ENCODE results near the gene SLC26A8.
"Not testable (repeated sequence)": the region's sequence is repeated elsewhere in the genome, so short reads cannot be mapped to it uniquely, and the experiment has no call there.

The SLC26A8 gene

GRCh38 chr6:36000451-36000850, 24.0 kb downstream of the SLC26A8 start:
- DNase-seq: no peak

DNA sequence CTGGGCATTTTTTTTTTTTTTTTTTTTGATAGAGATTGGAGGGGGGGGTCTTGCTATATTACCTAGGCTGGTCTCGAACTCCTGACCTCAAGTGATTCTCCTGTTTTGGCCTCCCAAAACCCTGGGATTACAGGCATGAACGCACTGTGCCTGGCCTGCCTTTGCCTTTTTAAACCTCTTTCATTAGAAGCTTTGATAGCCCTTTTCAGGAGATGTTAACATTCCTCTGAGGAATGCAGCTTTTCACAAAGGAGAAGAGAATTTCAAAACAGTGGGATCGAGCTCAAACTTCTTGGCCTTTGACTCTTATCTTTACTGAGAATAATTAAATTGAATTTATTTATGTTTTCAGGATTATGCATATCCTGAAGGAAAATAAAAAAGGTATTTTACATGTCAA, 31.3 kb downstream of the SLC26A8 start:
- DNase-seq: no peak

GRCh38 chr6:35988047-35988446, 36.4 kb downstream of the SLC26A8 start:
- not testable (repeated sequence) for DNase-seq

DNA sequence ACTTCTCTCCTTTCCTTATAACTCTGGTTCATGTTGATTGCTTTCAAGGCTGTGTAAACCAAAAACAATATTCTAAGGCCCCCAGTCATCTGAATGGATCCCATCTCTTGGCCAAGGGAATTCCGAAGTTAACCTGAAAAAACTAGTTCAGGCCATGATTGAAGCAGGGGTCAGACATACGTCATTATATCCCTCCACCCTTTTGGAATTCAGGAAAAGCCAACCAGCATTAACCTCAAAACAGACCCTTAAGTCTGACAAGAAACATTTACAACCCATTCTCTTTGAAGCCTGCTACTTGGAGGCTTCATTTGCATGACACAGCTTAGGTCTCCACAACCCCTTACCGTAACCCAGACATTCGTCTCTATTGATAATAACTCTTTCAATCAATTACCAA, 39.7 kb downstream of the SLC26A8 start:
- no peak for DNase-seq

- peak; percentile 9 for DNase-seq
These were observed 43.3 kb downstream of the SLC26A8 start for GRCh38 chr6:35980991-35981645.

- not testable (repeated sequence) for DNase-seq
These were observed 44.3 kb downstream of the SLC26A8 start for GRCh38 chr6:35980126-35980525.

GRCh38 chr6:35977308-35977707, 47.1 kb downstream of the SLC26A8 start:
- no peak for DNase-seq

DNA sequence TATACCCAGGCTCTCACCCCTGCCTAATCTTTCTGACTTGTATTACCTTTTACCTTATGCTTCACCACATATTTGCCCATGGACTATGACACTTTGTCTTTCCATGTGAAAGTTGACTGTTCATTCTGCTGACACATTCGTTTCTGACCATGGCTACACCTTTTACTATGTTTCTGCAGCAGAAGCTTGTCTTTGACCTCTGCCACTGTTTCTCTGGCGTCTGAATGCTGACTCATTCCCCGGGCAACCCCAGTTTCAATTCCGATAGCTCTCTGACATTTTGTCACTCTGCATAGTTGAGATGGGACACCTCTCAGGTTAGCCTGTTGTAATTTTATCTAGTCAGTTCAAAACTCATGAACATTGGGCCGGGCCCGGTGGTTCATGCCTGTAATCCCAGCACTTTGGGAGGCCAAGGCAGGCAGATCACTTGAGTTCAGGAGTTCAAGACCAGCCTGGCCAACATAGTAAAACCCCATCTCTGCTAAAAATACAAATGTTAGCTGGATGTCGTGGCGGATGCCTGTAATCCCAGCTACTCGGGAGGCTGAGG, 50.7 kb downstream of the SLC26A8 start:
- no peak for DNase-seq

DNA sequence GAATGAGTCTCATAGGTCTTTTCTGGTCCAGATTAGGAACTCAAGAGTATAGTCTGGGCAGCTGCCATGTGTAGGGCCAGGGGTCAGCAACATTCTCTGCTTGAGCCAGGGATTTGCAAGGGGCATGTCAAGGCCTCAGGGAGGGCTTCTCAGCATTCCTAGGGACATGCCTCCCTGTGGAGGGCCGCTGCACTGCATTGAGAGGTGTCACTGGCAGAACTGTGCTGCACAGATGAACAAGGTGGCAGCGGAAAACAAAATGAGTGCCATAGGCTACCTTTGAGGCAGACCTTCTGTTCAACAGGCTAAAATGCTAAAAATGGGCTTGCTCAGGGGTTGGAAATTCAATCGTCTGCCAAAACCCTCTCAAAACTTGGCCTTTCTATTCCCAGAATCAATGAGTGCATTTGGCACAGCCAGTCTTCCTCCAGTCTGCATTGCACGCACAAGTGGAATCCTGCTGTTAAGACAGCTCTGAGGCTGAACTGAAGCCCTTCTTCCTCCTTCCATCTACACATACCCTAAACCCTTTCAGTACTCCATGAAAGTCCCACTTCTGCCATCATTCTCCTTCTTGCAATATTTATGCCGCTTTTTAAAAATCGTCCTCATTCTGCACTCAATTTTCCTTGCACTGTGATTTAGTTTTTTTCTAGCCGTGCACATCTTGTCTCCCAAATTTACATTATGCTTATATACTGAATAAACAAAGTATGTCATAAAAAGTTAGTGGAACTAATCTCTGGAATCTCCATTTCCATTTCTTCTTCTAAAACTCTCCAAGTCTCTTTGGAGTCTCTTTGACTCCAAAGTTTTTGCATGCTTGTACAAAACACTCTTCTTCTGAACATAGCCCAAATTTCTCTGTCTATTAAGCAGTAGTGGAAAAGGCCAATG, 51.7 kb downstream of the SLC26A8 start:
- DNase-seq: no peak

- DNase-seq: no peak
These were observed 54.3 kb downstream of the SLC26A8 start for GRCh38 chr6:35970181-35970580.

DNA sequence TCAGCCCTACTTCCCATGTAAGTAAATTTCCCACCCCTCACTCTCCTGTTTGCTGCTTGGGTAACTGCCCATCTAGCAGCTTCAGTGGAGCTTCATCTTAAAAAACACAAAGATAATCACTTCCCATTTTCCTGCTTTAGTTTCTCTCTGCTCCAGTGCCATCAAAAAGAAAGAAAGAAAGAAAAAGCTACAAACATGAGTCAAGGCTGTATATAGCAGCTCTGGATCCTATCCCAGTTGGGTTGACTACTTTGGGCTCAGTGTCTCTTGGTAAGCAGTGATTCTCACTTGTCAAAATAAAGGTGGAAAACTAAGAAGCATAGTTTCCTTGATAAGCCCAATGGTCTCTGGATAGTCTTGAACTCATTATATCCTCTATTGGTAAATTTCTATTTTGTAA, 54.8 kb downstream of the SLC26A8 start:
- DNase-seq: no peak

- DNase-seq: no peak
These were observed 55.6 kb downstream of the SLC26A8 start for GRCh38 chr6:35968821-35969220.

DNA sequence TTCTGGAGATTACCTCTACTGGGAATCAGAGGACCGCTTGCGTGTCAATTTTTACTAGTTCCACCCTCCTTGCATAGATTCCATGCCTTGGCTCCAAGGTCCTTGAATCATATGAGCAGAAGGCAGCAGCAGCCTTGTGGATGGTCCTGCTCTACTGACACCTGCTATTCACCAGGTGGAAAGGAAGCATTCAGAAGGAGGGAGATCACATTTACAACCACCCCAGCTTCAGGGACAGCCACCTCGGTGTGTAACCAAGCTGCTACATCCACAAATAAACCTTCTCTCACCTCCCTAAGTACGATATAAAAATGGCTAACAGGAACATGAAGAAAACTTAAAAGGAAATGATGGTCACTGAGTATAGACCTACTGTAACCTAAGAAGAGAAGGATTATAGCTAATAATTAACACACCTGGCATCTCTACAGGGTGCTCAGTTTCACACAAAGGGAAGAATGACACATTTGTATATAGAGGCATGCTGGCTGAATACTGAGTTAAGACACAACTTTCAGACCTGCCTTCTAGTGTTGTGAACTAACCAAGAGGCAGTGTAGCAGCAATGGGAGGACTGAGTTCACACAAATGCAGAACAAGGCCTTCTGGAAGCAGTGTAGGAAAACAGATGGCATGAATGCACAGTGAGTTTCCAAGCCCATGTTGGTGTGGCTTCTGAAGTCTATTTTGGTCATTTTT, 57.2 kb downstream of the SLC26A8 start:
- DNase-seq: no peak

DNA sequence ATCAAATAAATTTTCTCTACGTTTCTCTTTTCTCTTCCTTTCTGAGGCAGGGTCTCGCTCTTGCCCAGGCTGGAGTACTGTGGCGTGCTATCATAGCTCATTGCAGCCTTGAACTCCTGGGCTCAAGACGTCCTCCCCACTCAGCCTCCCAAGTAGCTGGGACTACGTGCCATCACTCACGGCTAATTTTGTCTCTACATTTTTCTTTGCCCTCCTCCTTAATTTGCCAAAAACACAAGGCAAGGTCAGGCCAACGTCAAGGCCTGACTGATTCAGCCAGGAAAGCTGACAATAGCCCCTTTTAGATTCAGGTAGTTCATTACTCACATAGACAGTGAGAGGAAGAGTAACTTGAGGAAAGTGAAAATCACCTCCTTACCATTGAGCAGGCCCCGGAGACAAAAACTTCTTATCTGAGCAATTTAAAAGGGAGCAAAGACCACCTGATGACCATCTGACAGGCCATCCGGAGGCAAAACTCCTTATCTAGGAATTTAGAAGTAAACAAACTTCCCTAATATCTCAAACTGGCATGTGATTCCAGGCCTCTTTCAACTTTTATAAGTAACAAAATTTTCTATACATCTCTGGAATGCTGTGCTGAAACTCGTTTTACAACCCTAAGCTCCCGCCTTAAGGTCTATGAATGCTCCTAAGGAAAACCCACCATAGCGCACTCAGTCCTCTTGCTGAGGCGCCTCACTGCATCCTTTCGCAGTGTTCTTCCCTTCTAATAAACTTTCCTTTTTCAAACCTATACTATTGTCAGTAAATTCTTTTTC, 61.5 kb downstream of the SLC26A8 start:
- no peak for DNase-seq

- no peak for DNase-seq
These were observed 64.3 kb downstream of the SLC26A8 start for GRCh38 chr6:35960187-35960586.

DNA sequence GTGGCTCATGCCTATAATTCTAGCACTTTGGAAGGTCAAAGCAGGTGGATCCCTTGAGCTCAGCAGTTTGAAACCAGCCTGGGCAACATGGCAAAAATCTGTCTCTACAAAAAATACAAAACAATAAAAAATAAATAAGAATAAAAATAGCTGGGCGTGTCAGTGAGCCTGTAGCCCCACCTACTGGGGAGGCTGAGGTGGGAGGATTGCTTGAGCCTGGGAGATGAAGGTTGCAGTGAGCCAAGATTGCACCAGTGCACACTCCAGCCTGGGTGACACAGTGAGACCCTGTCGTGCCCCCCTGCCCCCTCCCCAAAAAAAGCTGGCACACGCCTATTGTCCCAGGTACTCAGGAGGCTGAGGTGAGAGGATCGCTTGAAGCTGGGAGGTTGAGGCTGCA, 68.5 kb downstream of the SLC26A8 start:
- DNase-seq: no peak

GRCh38 chr6:35955521-35955920, 68.9 kb downstream of the SLC26A8 start:
- no peak for DNase-seq

GRCh38 chr6:35955071-35955470, 69.4 kb downstream of the SLC26A8 start:
- no peak for DNase-seq

GRCh38 chr6:35954333-35954732, 70.1 kb downstream of the SLC26A8 start:
- DNase-seq: no peak

- peak; percentile 30 for DNase-seq
These were observed 75.7 kb downstream of the SLC26A8 start for GRCh38 chr6:35948725-35949124.

DNA sequence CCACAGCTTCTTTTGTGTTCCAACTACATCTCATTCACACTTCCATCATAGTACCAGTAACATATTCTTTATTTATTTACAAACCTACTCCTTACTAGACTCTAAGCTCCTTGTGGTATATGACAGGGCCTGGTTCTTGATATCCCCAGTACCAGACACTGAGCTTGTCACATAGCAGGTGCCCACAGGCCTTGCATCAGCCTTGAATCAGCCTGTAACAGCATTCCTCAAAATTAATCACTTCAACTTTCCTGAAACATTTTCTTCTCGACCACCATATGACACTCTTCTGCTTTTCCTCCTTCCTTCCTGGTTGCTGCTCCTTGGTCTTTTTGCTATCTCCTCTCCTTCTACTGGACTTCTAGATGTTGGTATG, 78.8 kb downstream of the SLC26A8 start:
- DNase-seq: no peak

- DNase-seq: no peak
These were observed 81.1 kb downstream of the SLC26A8 start for GRCh38 chr6:35943390-35943789.

DNA sequence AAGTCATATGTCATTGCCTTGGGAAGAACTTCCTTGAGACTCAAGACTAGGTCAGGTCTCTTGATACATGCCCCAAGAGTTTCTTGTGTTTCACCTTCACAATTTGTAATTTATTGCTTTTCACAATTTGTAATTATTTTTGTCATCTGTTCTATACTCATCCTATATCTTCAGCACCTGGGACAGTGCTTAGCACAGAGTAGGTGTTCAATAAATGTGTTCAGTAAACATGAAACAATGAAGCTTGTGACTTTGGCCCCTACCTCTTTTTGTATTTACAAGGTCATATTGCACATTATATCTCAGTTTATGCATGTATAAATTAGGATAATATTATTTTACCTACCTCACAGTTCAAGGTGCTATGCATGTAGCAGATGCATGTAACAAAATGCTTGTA, 82.1 kb downstream of the SLC26A8 start:
- no peak for DNase-seq
